ENCODE results near the gene MAST4.

The MAST4 gene

GRCh38 chr5:66595756-66596635 lies at the start of gene MAST4 (continued):
- TF ChIP-seq ZNF830 (tag by site-specific recombination; IDR thresholded peaks at IDR 0.05; ENCODE audit: low read depth), result no peak
- TF ChIP-seq ZNF423 (tag by site-specific recombination; IDR thresholded peaks at IDR 0.05), result no peak; the same call in 1 of the 2 replicates
- no peak for TF ChIP-seq PRDM6 (tag by site-specific recombination; IDR thresholded peaks at IDR 0.05)
- peak; percentile 99 for TF ChIP-seq ZBTB26 (tag by site-specific recombination; optimal IDR thresholded peaks at IDR 0.05)
- TF ChIP-seq ZNF510 (tag by site-specific recombination; IDR thresholded peaks at IDR 0.05; ENCODE audit: insufficient replicate concordance), result no peak
- no peak for TF ChIP-seq CTCF (tag by site-specific recombination; IDR thresholded peaks at IDR 0.05)
- peak; percentile 88 for TF ChIP-seq ZNF600 (tag by site-specific recombination; IDR thresholded peaks at IDR 0.05)
- TF ChIP-seq GLIS2 (tag by site-specific recombination; IDR thresholded peaks at IDR 0.05), result peak; percentile 92
- TF ChIP-seq, protein P1, sequence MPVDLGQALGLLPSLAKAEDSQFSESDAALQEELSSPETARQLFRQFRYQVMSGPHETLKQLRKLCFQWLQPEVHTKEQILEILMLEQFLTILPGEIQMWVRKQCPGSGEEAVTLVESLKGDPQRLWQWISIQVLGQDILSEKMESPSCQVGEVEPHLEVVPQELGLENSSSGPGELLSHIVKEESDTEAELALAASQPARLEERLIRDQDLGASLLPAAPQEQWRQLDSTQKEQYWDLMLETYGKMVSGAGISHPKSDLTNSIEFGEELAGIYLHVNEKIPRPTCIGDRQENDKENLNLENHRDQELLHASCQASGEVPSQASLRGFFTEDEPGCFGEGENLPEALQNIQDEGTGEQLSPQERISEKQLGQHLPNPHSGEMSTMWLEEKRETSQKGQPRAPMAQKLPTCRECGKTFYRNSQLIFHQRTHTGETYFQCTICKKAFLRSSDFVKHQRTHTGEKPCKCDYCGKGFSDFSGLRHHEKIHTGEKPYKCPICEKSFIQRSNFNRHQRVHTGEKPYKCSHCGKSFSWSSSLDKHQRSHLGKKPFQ (tag by site-specific recombination; IDR thresholded peaks at IDR 0.05), result no peak
- no peak for TF ChIP-seq ZNF701 (tag by site-specific recombination; IDR thresholded peaks at IDR 0.05)
- TF ChIP-seq ZNF274 (IDR thresholded peaks at IDR 0.05; ENCODE audit: low read length), result no peak
- TF ChIP-seq ZNF274 (tag by site-specific recombination; IDR thresholded peaks at IDR 0.05; ENCODE audit: borderline replicate concordance), result no peak
- no peak for TF ChIP-seq ZNF544 (tag by site-specific recombination; IDR thresholded peaks at IDR 0.05)
- TF ChIP-seq, protein P2, sequence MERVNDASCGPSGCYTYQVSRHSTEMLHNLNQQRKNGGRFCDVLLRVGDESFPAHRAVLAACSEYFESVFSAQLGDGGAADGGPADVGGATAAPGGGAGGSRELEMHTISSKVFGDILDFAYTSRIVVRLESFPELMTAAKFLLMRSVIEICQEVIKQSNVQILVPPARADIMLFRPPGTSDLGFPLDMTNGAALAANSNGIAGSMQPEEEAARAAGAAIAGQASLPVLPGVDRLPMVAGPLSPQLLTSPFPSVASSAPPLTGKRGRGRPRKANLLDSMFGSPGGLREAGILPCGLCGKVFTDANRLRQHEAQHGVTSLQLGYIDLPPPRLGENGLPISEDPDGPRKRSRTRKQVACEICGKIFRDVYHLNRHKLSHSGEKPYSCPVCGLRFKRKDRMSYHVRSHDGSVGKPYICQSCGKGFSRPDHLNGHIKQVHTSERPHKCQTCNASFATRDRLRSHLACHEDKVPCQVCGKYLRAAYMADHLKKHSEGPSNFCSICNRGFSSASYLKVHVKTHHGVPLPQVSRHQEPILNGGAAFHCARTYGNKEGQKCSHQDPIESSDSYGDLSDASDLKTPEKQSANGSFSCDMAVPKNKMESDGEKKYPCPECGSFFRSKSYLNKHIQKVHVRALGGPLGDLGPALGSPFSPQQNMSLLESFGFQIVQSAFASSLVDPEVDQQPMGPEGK (tag by site-specific recombination; IDR thresholded peaks at IDR 0.05), result peak; percentile 88
- TF ChIP-seq PBX3 (CRISPR knock-in tag; IDR thresholded peaks at IDR 0.05), result peak; percentile 99
- TF ChIP-seq ZBTB1 (tag by site-specific recombination; IDR thresholded peaks at IDR 0.05), result 0 out of 2 replicates have a peak, but pooled peaks have one; percentile 16
- no peak for TF ChIP-seq PRDM1 (tag by site-specific recombination; IDR thresholded peaks at IDR 0.05)
- no peak for TF ChIP-seq KLF16 (tag by site-specific recombination; IDR thresholded peaks at IDR 0.05)
- TF ChIP-seq ZNF548 (tag by site-specific recombination; IDR thresholded peaks at IDR 0.05), result no peak
- TF ChIP-seq ZNF501 (tag by site-specific recombination; IDR thresholded peaks at IDR 0.05), result peak; percentile 74
- TF ChIP-seq ZNF610 (tag by site-specific recombination; IDR thresholded peaks at IDR 0.05; ENCODE audit: borderline replicate concordance), result no peak; the same call in 1 of the 2 replicates
- peak; percentile 56; the same call in 1 of the 2 replicates for TF ChIP-seq ZNF76 (tag by site-specific recombination; IDR thresholded peaks at IDR 0.05; ENCODE audit: borderline replicate concordance, low read depth)
- TF ChIP-seq ZNF645 (tag by site-specific recombination; IDR thresholded peaks at IDR 0.05), result no peak
- TF ChIP-seq, protein P3, sequence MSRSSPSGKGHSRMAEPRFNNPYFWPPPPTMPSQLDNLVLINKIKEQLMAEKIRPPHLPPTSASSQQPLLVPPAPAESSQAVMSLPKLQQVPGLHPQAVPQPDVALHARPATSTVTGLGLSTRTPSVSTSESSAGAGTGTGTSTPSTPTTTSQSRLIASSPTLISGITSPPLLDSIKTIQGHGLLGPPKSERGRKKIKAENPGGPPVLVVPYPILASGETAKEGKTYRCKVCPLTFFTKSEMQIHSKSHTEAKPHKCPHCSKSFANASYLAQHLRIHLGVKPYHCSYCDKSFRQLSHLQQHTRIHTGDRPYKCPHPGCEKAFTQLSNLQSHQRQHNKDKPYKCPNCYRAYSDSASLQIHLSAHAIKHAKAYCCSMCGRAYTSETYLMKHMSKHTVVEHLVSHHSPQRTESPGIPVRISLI (tag by site-specific recombination; IDR thresholded peaks at IDR 0.05), result no peak
- TF ChIP-seq SALL2 (tag by site-specific recombination; IDR thresholded peaks at IDR 0.05; ENCODE audit: borderline replicate concordance), result no peak
- no peak for TF ChIP-seq TRIM28 (IDR thresholded peaks at IDR 0.05; ENCODE audit: borderline replicate concordance, low read length)
- no peak for TF ChIP-seq ZNF140 (tag by site-specific recombination; IDR thresholded peaks at IDR 0.05)
